HG03460 (cell line): ENCODE measurements around the gene CXCL3.
A peak's percentile ranks its signal among the peaks of the same experiment; 100 is the strongest.

Experiments
- ATAC-seq: cut with Tn5 transposase; IDR thresholded peaks from one replicate; pipeline ENCODE4 v1.9.1; 2021; ENCODE audit not compliant: unreplicated experiment

CXCL3 gene

DNA sequence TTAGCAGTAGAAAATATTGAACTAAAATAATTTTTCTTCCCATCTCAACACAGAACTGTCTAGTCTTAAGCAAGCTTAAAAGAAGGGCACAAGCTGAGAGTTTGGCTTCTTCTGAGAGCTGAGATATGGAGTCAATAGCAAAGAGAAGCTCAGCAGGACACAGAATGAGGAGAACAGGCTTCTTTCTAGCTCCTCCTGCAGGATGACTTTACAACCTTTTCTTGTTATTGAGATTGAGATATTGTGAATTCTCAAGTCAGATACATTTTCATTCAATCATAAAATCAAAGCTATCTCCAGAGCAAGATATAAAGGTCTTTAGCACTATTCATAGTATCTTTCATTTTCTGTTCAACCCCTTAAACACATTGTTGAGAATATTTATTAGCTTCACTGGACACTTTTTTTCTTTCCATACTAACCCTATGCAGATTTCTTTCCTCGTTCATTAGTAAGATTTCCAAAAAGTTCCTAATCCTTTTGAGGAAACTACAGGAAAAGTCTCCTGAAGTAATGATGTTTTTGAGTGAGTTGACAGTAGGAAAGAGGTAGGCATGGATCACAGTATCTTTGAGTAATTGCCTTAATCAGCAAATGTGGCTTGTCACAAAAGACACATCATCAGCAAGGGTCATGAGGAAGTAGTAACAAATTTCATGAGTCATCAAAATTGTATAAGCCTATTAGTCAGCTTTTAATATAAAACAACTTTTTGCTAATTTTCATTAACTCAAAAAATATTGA, 17.8 kb upstream of the CXCL3 start:
- no peak for ATAC-seq

DNA sequence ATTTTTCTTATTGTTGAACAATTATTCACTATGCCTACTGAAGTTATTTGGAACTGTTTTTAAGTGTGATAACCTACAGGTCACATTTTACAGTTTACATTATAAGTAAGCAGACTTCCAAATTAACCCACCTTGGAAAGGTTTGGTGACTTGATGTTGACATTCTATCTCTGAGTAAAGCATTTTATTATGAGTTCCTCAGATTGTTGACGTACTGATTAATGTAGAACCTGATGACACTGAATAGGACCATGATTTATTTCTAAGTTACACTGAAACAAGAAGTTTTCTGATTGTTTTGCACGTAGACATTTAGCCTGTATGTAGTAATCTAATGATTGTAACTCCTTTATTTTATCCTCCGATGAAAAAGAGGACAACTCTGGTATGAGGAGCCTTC, 17.0 kb upstream of the CXCL3 start:
- ATAC-seq = no peak

DNA sequence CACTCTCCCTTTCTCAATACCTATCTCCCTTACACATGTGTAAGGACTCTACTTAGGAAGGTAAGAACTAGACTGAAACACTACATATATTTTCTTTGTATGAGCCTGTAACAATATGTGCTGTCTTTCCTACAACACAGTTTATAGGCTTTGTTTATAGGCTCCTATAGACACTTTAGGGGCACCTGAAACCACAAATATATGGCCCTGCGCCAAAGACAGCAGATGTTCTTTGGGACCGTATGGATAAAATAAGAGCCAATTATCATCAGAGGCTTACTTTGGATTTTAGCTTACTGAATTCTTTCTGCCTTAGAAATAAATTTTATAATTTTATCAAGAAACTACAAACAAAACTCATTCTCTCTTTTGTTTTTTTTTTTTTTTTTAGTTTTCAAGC, 16.6 kb upstream of the CXCL3 start:
- ATAC-seq = no peak

DNA sequence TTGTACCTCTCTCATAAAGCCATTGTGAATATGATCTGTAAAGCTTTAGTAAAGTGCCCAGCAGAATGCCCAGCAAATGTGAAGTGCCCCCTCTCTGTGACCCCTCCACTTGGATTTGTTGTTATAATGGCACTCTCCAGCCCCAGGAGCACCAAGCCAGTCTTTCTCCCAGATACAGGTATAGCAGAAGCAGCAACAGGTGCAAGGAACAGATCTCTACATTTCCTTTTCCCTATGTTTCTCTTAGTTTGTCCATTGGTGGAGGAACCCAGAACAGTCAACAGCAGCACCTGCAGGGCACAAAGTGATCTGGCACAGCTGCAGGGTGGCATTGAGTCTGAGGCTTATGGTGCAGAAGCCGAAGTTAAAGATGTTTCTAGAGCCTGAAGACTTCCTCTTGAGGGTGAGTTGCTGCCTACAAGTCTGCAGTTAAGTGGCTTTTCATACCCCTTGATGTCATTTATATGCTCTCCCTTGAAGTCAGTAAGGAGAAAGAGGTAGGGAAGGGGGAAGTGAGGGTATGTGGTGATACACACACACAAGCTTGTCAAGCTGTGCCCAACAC, 16.1 kb upstream of the CXCL3 start:
- ATAC-seq = no peak

DNA sequence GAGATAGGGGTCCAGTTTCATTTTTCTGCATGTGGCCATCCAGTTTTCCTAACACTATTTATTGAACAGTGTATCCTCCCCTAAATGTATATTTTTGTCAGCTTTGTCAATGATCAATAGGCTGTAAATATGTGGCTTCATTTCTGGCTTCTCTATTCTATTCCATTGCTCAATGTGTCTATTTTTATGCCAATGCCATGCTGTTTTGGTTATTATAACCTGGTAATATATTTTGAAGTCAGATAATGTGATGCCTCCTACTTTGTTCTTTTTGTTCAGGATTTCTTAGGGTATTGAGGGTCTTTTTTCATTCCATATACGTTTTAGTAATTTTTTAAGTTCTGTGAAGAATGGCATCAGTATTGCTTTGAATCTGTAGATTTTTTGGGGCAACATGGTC, 8.7 kb upstream of the CXCL3 start:
- no peak for ATAC-seq

DNA sequence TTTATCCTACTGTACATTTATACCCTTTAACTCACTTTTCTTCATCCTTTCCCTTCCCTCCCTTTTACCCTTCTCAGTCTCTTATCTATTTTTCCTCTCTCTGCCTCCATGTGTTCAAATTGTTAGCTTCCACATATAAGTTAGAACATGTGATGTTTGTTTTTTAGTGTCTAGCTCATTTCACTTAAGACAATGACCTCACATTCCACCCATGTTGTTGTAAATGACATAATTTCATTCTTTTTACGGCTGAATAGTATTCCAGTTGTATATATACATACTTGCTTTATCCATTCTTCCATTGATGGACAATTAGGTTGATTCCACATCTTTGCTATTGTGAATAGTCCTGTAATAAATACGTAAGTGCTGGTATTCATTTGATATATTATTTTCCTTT, 7.3 kb upstream of the CXCL3 start:
- ATAC-seq = no peak

DNA sequence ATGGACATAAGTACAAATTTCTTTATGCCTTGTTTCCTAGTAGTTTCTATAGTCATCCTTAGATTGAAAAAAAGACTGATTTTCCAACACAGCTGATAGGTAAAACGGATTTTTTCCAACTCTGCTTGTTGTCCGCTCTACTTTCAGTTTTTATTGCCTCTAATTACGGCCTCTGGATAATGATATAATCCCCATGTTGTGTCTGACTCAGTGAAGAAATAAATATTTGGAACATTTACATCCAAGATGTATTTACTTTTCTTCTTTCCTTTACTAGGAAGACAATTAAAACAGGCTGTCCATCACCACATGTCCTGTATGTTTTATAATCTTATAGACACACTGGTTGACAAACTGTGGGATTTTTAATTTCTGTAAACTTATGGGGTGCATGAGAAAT, 6.8 kb upstream of the CXCL3 start:
- no peak for ATAC-seq

DNA sequence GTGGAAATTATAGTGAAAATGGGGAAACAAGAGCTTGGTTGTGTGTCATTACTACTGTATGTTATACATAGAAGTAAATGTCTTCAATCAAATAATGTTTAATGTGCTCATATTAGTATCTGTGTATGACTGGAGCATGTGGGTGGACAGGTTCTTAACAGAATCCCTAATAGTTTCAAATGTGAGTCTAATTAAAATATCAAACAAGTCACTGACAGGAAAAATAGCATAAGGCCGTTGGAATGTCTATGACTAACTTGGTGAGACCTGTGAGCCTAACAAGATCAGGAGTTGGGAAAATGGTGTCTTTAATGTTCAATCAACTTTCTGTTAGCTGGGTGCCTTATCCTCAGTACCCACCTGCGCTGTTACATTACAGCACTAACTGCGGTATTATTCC, 6.2 kb upstream of the CXCL3 start:
- no peak for ATAC-seq

DNA sequence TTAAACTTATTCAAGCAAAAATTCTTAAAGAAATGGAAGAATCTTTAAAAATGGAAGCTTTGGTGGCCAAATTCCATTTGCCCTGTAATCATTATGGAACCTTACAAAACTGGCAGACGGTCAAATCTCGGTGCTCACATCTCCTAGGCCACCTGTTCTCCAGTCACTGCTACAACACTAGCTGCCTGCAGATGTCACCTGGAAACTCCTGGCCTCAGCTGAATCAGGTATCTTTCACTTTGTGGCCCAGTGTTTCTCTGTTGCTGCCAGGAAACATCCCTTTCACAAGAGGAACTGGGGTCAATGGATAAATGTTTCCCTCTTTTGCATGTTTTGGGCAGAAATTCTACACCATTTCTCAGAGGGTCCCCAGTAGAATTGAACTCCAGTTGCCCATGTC, 4.2 kb upstream of the CXCL3 start:
- no peak for ATAC-seq

DNA sequence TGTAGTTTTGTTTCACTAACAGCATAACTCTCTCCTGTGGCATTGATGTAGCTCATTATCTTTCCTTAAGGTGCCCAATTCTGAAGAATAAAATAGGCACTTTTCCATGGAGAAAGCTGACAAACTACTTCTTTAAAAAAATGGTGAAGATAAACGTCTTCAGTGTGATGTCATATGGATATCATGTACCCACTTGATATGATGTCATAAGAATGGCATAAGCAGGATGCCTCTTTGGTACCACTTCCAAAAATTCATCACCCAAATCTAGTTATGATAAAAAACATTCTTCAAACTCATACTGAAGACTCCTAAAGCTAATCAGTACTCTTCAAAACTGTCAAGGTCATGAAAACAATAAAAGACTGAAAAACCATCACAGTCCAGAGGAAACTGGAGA, 2.9 kb upstream of the CXCL3 start:
- ATAC-seq = no peak

DNA sequence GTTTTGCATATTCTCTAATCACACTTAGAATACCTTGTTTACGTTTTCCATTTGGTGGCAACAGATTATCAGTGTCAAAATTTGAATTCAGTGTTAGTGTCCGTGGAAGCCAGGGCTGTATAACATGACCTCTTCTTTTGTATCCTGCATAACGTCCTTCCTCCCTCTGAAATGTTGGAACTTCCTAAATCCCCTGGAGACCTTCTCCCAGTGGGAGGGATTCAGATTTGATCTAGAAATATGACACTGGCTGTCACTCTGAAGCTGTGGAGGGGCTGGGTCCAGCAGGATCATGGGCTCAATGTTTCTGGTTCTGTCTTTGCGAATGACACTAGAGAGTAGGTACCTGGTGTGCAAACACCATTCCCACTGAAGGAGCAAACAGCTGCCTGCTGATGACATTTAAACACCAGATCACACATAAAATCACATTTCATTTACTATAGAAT, 850 bp upstream of the CXCL3 start:
- peak; percentile 7 for ATAC-seq

DNA sequence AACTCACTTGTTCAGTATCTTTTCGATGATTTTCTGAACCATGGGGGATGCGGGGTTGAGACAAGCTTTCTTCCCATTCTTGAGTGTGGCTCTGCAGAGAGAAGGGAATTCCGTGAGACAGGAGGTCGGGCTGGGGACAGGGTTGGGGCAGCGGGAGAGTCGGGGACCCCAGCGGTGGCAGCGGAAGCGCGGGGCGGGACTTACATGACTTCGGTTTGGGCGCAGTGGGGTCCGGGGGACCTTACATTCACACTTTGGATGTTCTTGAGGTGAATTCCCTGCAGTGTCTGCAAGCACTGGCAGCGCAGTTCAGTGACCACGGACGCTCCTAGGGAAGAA, 434 bp downstream of the CXCL3 start:
- no peak for ATAC-seq

DNA sequence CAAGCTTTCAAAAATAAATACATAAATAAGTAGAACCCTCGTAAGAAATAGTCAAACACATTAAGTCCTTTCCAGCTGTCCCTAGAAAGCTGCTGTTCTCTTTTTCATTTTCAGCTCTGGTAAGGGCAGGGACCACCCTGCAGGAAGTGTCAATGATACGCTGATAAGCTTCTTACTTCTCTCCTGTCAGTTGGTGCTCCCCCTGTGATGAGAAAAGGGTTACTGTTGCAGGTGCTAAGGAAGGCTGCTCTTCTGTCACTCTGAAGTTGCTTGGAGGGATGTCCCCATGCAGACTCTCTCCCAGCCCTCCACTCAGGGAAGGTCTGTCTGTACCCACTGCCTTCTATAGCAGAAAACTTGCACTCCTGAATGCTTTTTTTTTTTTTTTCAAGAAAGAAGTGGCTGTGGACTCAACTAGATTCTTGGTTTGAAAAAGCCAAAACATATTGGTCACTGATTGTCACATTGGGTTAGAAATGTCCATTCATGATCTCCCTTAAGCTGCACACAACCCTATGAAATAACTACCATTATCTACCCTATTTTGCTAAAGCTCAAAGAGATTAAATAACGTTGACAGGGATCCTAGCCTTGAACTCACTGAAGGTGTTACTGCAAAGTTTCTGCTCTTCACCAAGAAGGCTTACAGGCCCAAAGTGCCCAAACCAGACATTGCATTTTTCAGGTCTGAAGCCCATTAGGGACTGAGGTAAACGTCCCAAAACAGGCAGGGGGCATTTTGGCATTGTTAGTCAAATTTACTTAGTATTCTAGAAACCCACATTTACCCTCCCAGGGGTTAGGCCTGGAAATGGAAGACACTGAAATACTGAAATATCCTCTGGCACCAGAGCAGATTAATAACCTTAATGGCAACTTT, 1.2 kb downstream of the CXCL3 start:
- no peak for ATAC-seq

DNA sequence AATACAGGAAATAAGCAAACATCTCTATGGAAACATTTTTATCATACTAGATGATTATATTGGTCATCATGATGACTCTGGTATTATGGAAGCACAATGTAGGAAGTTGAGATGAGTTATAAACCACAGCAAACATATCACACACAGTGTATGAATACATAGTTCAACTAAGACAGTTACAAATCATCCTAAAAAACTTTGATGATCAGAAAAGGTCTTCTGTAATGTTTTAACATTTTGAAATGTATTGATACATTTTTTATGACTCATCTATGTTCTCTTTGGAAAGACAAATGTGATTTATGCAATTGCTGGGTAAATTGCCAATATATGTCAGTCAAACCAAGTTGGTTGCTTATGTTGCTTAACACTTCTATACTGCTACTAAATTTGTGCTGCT, 4.8 kb downstream of the CXCL3 start:
- no peak for ATAC-seq

DNA sequence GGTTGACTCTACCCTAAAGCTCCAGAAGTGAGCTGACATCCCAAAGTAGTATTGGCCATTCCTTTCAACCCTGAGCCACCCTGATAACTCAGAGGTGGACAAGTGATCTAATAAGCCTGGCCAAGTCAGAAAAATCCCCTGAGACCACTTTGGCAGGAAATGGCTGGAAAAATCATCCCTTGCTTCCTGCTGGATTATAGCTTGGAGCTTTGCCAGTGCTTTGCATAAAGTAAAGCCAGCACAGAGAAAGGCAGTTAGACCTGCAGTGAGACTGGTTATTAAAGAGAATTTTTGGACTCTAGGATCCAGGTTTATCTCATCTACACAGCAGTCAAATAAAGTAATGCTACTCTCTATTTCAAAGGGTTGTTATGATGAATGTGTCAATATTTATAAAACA, 6.4 kb downstream of the CXCL3 start:
- ATAC-seq = no peak

DNA sequence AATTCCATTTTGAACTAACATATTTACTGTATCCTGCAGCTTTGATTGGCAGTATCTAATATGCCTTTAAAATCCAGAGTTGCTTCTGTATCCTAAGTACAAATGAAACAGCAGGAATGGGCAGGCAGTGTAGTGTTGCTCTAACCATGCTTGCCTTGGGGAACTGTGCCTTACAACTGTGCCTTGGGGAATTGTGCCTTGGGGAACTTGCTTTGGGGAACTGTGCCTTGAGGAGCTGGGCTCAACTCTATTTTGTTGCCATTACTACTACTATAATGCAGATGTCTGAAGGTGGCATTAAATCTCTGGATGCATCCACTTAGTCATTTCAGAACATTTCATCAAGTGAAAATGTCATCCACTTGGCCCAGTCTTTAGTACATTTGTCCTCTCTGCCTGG, 6.9 kb downstream of the CXCL3 start:
- no peak for ATAC-seq

DNA sequence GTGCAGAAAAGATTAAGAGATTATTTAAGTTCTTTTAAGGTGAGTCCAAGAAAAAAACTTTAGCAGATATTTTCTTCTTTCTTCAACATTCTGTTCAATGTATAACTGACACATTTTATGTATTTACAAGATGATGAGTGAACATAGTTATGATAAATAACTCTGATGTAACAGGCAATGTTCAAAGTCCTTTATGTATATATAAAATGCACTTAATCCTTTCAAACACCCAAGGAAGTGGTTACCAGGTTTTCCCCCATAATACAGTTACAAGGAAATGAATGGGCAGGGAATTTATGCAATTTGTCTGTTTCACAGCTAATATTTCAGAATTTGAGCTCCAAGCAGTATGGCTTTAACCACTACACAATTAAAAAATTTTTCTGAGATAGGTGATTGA, 8.2 kb downstream of the CXCL3 start:
- ATAC-seq = no peak

DNA sequence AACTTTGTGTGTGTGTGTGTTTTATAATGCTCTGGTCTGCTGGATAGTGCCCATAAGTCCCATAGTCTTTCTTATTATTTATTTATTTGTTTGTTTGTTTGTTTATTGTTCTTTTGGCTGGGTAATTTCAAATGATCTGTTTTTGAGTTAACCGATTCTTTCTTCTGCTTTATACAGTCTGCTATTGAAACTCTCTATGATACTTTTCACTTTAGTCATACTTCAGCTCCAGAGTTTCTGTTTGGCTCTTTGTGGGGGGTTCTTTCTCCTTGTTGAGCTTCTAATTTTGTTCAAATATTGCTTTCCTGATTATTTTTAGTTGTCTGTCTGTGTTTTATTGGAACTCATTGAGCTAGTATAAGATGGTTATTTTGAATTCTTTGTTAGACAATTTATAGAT, 10.0 kb downstream of the CXCL3 start:
- no peak for ATAC-seq

DNA sequence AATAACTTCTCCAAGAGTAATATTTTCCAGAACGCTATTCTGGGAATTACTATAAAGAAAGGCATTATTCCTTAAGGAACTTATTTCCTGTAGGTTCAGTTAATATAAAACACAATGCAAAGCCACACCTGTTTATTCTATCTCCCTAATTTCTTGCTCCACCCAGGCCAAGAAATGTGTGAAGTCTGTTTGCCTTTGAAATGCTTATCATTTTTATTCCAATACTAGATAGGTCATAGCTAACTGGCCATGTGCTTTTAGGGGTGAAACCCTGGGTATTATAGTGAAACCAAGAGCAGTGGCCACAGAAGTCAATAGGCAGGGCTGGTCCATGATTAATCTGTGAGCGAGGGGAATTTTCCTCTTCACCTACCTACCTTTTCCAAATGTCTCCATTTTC, 14.8 kb downstream of the CXCL3 start:
- ATAC-seq = no peak

DNA sequence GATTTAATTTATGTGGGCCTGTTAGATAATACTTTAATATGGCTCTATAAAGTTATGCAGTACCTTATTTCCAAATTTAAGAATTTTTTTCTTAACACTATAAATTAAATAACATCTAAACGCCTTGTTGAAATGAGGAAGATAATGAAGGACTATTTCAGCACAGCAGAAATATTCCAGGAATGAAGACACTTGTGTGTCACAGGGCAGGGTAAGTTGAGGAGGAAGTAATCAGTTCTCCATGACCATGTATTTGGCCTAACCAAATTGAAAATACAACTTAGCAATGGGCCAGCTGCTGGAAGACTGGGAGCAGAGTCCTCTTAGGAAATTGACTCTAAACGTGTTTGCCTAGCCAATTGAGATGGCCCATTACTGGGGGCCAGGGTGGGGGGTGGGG, 16.9 kb downstream of the CXCL3 start:
- no peak for ATAC-seq

DNA sequence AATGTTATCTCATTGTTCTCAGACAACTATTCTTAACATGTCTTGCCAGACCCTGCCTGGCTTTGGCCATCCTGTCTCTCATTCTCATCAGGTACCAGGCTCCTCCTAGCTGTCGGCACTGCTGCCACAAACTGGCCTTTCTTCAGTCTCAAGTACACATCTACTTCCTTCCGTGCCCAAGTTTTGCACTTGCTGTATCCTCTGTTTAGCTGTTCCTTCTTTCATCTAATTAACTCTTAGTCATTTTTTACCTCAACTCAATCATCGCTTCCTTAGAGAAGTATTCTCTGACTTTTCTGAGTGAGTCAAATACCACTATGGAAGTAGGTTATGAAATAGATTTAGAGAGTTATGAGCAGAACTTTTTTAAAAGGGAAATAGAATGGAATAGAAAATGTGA, 19.7 kb downstream of the CXCL3 start:
- ATAC-seq = no peak

DNA sequence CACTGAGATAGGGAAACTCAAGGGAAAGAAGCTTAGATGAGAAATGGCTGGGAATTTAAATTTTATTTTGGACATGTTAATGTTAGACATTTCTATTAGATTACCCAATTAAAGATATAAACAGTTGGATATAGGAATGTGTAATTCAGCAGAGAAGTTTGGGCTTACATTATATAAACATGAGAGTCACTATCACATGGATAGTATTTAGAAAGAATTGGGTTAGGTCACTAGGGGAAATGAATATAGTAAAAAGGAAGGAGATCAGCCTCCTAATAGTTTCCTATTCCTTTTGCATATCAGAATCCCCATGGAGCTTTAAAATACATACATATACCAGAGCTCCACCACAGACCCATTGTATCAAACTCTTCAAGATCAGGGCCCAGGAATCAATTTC, 20.4 kb downstream of the CXCL3 start:
- no peak for ATAC-seq
